GM21390 (cell line): Measurements from ENCODE around the gene USP20.
"Not testable (repeated sequence)": the region's sequence is repeated elsewhere in the genome, so short reads cannot be mapped to it uniquely, and the experiment has no call there.

Source experiments
- ATAC-seq: cut with Tn5 transposase; IDR thresholded peaks from one replicate; pipeline ENCODE4 v1.9.1; 2021; ENCODE audit not compliant: unreplicated experiment

Gene USP20

DNA sequence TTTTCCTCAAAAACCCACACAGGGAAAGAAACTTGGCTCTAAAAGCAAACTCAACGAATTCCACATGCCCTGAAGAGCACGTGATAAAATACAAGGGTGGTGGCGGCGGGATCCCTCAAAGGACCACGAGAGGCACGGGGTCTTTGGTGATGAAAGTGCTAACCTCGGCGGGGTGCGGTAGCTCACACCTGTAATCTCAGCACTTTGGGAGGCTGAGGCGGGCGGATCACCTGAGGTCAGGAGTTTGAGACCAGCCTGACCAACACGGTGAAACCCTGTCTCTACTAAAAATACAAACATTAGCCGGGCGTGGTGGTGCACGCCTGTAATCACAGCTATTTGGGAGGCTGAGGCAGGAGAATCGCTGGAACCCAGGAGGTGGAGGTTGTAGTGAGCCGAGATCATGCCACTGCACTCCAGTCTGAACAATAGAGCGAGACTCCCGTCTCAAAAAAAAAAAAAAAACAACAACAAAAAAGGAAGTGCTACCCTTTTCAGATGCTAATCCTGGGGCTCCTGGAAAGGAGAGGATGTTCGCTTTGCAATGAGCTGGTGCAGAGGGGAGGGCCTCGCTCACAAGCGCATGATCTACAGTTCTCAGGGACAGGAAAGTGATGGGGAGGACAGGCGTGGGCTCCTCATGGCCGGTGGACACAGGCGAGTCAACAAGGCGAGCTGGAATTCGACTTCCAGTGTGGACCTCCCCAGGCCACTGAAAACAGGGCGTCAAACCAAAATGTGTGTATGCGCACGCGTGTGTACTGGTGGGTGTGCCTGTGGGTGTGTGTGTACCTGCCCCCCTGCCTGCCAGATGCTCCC is 54.1 kb downstream of the USP20 start:
- no peak for ATAC-seq

DNA sequence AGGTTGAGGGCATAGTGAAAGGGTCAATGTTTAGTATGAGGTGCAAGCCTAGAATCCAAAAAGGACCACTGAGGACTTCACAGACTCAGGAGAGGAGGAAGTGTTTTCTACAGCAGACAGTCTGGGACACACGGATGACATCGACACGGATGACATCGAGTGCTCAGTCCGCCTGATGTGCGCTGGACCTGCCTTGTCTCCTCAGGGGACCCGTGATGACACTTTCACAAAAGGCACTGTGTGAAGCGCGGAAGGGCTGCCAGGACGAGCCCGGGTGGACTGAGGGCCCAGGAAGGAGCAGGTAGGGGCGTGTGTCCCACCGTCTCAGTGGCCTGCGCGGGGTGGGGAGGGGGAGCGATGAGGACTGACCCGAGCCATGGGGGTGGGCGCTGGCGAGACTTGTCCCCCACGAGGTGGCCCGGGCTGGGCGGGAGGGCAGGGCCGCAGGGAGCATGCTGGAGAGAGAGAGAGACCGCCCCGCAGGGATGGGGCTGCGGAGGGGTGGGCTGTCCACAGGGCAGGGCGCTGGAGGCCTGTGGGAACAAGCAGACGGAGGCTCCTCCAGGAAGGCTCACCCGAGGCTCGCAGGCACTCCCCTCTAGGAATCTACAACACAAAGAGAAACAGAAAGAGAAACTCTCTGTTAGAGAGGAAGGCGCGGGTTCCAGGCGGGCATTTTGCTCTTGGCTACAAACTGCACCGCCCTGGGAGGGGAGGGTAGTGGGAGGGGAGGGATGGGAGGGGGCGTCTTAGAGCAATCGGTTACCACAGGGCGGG is 54.9 kb downstream of the USP20 start:
- ATAC-seq: no peak

DNA sequence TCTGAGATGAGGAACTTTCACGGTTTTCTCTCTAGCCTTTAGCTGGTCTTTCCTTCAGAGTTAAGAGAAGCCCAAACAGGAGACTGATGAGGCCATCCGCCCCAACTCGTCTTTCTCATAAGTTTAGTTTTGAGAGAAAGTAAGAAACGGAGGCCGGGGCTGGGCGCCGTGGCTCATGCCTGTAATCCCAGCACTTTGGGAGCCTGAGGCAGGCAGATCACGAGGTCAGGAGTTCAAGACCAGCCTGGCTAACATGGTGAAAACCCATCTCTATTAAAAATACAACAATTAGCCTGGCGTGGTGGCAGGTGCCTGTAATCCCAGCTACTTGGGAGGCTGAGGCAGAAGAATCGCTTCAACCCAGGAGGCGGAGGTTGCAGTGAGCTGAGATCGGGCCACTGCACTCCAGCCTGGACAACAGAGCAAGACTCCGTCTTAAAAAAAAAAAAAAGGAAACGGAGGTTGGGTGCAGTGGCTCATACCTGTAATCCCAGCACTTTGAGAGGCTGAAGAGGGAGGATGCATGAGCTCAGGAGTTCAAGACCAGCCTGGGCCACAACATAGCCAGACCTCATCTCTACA is 55.6 kb downstream of the USP20 start:
- not testable (repeated sequence) for ATAC-seq

DNA sequence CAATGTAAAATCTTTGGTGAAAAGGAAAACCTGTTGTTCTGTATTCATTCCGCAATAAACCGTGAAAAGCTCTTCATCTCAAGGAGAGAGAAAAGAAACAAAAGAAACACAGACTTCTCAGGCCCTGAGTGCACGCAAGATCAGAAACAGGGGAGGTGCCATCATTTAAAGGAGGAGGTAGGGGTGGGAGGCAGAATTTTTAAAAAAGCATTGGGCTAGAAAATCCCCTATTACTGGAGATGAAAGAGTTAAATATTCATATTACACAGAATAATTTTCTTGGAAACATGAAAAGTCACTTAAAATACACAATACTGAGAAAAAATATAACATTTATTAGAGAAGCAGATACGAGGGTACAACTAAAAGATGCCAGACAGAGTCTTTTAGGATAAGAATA is 56.3 kb downstream of the USP20 start:
- ATAC-seq: no peak

DNA sequence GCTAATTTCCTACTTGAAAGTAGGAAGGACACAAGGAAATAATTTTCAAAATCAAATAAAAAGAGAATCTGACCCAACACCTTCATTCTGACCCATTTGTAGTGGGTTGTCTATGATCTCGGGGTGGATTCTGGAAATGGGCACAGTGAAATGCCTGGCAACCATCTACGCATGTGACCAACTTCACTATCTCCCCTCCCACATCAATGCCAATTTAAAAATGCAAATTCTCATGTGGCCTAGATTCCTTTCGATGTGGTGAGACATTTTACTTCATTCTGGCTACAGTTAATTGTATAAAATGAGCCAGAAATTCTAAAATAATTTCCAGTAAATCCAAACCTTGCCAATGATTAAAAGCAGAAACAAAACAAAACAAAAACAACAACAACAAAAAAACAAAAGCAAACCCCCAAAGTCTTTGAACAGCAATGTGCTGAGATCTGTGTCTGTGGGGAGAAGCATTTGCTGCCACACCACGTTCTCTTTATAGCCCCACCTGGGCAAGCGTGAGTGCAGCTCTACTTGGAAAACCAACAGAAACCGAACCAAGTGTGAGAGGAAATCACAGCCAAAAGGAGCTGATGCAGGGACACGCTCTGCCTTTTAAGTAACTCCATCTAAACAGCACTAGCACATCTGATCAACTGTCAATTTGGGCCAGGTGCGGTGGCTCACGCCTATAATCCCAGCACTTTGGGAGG is 59.0 kb downstream of the USP20 start:
- no peak for ATAC-seq

DNA sequence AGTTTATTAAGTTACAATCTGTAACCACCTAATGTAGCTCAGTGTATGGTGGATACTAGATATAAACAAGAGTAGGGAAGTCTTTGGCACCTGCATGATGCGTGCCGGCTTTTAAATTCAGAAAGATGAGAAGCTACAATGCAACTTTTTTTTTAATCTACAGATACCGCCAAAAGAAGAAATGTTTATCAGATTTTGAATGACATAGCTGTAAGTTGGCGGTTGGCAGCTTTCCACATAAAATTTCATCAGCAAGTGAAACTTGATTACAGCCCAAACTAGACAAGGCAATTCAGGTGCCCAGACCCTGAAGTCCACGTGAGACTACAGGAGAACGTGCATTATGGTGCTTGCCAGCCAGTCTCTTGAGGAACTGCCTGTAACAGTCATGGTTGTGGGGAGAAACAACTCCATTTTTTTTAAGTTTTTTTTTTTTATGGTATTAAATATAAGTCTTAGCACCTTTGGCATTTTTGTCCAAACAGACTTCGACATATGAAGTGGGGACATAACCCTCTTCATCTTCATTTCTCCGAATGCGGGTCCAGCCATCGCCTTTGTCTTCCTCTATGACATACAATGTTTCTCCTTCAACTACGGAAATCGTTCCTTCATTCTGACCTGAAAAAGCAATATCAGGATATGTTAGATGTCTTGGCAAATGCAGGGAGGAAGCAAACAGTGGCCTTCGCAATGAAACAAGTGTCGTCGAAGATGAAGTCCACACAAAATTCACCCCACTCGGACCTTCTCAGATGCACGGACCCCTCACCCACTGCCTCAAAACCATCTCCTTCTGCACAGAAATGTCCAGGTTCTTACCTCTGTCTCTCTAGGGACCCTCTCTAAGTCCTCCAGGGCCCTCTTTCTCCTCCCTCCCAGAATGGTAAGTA is 60.4 kb downstream of the USP20 start:
- ATAC-seq: no peak

DNA sequence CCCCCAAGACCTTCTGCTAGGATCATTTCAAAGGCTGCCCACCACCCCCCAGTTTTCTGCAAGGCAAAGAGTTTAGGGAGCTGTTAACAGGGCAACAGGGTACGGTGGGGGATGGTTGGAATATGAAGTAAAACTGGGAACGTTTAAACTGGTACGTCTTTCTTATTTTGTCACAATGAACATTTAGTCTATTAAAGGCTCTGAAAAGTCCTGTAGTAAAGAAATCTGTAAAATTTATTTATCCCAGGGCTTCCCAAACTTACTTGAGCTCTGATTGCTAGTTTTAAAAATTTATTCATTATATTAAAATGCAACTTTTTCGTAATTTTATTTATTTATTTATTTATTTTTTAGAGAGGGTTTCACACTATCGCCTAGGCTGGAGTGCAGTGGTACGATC is 62.0 kb downstream of the USP20 start:
- ATAC-seq: no peak

DNA sequence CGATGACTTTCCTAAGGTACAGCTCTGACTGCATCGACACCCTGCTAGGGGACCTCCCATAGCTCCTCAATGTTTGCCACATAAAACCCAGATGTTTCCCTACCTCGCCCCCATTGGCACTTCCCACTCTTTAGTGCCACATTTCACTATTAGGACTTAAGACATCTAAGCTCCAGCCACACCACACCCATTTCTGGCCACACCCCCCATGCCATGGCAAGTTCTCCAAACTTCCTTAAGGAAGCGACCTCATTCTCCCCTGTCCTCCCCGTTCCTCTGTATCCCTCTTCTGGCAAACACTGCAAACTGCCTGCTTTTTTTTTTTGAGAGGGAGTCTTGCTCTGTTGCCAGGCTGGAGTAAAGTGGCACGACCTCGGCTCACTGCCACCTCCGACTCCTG is 62.9 kb downstream of the USP20 start:
- no peak for ATAC-seq

DNA sequence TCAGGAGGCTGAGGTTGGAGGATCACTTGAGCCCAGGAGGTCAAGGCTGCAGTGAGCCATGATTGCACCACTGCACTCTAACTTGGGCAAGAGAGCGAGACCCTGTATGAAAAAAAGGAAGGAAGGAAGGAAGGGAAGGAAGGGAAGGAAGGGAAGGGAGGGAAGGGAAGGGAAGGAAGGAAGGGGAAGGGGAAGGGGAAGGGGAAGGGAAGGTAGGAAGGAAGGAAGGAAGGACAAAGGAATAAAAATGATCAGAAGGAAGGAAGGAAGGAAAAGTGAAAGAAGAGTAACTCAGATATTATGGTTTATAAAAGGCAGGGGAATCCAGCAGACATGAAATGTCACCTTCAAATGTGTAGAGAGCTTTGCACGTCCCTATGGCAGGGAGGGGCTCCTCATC is 64.4 kb downstream of the USP20 start:
- no peak for ATAC-seq

DNA sequence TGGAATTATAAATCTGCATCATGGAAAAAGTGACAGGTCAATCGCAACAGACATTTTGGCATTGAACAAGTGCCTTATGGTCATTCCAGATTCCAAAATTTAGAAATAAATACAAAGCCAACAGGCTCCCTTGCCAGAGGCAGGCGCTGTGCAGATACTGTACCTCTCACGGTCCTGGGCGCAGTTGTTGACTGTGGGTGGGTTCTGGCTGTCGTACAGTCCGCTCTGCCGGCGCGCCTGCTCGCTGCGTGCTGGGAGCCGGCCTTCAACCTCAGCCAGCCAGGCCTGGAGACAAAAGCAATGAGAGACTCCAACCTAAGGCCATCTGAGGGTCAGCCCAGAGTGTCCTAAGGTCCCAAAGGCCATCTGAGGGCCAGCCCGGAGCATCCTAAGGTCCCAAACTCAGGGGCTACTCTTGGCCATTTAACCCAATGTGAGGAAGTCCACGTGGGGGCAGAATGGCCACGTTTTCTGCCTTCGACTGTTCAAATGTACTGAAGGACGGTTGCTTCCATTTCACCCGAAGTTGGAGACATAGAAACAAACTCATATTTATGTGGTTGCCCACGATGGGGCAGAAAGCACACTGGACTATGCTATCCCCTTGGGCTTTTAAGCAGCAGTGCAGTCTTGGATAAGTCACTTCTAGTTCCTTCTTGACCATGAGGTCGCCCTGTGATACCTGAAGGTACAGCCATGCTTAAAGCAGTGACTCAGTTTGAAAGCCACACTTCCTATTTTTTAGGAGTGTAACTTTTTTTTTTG is 65.2 kb downstream of the USP20 start:
- ATAC-seq: peak; percentile 90

DNA sequence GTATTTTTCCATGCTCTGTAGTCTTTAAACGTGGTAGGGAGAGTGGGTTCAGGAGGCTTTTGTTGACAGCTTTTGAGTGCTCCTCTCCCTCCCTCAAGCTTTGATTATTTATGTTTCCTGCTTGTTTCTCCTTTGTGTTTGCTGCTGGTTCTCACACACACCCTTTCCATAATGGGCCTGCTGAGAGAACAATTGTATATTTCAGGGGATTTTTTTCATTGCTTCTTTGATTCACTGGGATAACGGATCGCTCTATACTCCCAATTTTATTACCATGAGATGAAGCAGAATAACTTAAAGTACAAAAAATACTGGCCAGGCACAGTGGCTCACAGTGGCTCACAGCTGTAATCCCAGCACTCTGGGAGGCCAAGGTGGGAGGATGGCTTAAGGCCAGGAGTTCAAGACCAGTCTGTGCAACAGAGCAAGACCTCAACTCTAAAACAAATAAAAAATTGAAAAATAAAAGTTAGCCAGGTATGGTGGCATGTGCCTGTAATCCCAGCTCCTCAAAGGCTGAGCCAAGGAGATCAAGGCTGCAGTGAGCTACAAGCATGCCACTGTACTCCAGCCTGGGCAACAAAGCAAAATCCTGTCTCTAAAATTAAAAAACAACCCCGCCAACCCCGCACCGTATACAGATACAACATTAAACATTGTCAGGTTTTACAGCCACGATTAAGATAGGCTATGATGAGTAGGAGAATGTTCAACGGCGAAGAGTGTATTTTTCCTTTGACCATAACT is 66.9 kb downstream of the USP20 start:
- ATAC-seq: no peak

DNA sequence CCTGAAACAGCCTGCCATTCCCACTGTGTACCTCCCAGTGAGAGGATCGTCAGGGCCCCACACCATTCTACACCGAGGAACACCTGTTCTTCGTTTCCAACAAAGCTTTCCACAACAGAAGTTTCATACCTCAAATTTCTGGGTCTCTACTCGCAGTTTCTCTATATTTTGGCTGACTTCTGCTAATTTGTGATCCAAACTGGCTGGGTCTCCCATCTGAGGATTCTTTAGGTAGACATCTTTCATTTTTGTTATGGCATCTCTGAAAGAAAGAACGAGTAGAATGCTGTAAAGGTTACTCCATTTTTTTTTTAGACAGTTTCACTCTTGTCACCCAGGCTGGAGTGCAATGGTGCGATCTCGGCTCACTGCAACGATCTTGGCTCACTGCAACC is 67.5 kb downstream of the USP20 start:
- no peak for ATAC-seq

DNA sequence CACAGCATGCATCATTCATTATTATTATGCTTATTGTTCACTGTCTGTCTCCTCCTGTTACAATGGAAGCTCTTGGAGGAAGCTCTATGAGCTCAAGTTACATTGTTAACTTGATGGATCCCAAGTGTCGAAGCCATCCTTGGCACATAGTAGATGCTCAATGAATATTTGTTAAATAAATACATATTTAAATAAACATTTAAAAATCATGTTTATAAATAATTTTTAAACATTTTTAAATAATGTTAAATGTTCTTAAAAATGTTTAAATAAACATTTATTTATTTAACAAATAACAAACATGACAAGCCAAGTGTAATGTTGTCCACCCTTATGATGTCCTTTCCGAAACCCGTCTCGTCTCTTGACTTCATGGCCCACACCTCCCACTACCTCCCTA is 69.5 kb downstream of the USP20 start:
- ATAC-seq: no peak

DNA sequence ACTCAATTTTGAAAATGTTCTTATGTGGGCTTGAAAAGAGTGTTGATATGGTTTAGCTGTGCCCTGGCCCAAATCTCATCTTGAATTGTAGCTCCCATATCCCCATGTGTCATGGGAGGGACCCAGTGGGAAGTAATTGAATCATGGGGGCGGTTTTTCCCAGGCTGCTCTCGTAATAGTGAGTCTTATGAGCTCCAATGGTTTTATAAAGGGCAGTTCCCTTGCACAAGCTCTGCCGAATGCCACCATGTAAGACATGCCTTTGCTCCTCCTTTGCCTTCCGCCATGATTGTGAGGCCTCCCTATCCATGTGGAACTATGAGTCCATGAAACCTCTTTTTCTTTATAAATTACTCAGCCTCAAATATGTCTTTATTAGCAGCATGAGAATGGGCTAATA is 71.0 kb downstream of the USP20 start:
- no peak for ATAC-seq

DNA sequence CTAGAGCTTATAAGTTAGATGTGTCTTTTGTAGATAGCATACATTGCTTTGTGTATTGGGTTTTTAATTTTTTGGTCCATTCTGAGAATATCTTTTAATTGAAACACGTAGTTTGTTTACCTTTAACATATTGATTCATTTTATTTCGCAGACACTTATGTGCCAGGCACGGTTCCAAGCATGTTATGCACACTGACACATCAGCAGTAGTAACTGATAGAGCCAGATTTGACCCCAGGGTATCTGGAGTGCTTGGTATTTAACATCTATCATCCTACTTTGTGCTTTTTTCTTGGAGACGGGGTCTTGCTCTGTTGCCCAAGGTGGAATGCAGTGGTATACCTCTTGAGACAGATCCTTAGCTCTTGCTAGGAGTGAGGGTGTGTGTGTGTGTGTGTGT is 71.9 kb downstream of the USP20 start:
- ATAC-seq: no peak

DNA sequence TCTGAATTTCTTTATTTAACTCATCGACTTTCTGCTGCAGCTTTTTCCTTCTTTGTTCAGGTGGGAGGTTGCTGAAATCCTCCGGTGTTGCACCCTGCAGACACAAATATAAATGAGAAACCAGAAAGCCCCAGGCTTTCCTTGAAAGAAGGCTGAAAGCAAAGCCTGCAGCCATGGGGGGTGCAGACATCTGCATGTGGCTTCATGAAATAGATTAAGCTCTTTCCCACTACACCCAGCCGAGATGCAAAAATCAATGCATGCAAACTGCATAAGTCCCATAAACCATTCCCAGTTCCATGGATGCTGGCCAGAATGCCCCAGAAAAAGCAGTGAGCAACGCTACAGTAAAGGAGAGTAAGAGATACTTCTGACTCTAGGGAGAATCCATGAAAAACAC is 73.6 kb downstream of the USP20 start:
- ATAC-seq: no peak

DNA sequence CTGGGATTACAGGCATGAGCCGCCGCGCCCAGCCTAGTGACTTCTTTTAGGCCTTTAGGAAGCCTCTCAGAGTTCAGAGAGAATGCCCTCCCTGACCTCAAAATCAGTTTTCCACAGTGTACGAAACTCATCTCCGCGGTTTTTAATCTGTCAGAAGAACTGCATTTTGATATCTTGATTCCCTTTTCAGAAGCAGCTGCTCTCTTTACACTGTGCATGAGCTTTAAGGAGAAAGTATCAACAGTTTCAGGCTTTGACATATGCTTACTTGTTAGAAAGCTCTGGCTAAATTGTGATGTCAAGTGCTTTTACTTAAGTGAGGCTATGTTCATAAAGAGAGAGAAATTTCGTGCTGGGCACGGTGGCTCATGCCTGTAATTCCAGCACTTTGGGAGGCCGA is 74.6 kb downstream of the USP20 start:
- ATAC-seq: no peak

DNA sequence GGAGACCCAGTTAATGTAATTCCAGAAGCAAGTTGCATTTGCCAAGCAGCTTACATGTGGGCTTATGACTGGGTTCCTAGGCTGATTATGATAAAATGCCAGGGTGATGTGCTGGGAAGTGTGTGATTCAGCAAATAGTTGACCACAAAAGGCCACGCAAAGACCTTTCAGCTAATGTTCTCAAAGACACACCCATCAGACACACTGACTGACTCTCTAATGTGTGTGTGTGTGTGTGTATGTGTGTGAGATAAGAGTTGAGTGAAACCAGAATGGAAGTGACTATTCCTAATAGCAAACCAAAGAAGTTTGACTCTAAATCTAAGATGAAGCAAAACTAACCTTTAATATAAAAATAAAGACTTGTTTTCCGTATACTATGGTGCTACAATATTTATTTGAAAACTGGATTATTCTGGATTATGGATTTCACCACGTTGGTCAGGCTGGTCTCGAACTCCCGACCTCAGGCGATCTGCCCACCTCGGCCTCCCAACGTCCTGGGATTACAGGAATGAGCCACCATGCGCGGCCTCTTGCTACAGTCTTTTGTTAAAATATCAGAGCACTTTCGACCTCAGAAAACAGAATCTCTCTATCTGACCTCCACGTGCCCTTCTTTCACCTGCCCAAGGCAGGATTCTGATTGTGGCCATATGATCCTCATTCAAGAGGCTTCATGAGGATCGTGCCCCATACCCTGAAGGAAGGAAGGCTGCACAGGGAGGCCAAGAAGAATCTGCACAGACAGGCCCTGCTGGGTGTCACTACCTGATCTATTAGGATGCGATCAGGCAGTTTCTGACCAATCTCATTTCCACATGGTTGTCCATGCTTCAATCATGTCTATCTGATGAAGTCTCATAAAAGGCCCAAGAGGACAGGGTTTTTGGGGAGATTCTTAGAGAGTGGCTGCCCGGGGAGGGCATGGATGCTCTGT is 75.6 kb downstream of the USP20 start:
- ATAC-seq: no peak
